Measurements from ENCODE around the gene SLC4A9.

SLC4A9 gene

DNA sequence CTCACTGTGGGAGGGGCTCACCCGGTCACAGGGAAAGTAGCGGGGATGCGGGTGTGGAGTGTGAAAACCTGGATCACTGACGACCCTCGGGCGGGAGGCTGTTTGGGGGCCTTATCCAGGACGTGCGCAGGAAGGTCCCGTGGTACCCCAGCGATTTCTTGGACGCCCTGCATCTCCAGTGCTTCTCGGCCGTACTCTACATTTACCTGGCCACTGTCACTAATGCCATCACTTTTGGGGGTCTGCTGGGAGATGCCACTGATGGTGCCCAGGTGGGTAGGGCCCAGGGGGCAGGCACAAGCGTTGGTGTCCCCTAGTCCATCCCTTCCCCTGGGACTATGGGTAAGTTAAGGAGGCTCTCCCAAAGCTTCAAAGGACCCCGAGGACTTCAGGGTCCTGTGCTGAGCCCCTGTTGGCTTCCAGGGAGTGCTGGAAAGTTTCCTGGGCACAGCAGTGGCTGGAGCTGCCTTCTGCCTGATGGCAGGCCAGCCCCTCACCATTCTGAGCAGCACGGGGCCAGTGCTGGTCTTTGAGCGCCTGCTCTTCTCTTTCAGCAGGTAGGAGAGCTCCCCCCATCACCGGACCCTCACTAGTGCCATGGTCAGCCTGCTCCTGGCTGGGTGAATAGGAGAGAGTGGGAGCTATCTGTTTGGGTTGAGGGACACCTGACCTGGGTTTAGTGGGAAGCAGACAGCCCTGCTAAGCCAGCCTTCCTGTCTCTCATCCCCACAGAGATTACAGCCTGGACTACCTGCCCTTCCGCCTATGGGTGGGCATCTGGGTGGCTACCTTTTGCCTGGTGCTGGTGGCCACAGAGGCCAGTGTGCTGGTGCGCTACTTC is 3.9 kb downstream of the SLC4A9 start:
- no peak for DNase-seq

DNA sequence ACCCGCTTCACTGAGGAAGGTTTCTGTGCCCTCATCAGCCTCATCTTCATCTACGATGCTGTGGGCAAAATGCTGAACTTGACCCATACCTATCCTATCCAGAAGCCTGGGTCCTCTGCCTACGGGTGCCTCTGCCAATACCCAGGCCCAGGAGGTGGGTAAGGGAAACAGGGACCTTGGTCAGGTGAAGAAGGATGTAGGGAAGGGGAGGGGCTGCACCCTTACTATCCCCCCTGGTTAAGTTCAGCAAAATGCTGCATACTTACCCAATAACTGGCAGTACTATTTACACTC is 4.4 kb downstream of the SLC4A9 start:
- no peak for DNase-seq

DNA sequence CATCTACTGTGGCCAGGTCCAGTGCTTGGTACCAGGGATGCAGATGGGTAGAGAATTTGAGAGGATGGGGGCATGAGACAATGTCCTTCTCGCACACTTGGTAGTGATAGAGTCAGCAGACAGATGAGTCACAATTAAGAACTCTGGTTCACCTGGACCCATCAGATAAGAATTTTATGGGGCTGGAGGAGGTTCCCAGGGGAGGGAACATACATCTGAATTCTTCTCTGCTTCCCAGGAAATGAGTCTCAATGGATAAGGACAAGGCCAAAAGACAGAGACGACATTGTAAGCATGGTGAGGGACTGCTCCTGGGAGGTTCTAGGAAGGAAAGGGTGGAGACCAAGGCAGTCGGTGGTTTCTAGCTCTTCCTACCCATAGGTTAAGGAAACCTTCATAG is 5.3 kb downstream of the SLC4A9 start:
- DNase-seq: no peak

DNA sequence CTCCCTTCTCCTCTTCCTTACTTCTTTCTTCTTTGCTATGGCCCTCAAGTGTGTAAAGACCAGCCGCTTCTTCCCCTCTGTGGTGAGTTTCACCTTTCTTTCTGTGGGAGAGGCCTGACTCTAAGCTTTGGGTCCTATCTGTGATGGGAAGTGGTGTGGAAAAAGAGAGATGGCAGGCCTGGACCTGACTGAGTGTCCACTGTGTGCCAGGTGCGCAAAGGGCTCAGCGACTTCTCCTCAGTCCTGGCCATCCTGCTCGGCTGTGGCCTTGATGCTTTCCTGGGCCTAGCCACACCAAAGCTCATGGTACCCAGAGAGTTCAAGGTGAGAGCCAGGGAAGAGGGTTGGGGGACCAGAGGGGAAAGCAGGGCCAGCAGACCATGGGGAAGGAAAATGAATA is 5.9 kb downstream of the SLC4A9 start:
- no peak for DNase-seq

- DNase-seq: no peak
Measured at GRCh38 chr5:140366589-140367255, 6.7 kb downstream of the SLC4A9 start.

DNA sequence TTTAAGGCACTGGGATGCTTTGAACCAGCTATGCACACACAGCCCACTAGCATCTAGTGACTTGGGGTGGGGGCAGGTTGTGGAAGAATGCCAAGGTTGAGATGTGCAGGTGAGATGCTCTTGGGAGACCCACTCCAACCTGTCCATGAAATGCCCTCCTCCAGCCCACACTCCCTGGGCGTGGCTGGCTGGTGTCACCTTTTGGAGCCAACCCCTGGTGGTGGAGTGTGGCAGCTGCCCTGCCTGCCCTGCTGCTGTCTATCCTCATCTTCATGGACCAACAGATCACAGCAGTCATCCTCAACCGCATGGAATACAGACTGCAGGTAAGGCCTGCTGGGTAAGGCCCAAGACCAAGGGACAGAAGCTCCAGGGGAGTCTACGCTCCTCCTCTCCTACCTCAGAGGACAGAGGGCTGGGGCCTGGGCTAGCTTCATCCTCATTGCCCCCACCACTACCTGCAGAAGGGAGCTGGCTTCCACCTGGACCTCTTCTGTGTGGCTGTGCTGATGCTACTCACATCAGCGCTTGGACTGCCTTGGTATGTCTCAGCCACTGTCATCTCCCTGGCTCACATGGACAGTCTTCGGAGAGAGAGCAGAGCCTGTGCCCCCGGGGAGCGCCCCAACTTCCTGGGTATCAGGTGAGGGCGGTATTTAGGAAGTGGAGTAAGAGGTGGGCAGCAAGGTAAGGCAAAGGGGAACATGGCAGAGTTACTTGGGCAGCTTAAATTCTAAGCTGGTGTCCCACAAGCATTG is 7.4 kb downstream of the SLC4A9 start:
- DNase-seq: no peak

GRCh38 chr5:140371356-140372151 is 11.6 kb downstream of the SLC4A9 start:
- no peak for DNase-seq

- peak; percentile 8 for DNase-seq
Measured at GRCh38 chr5:140372971-140373487, 13.0 kb downstream of the SLC4A9 start.

DNA sequence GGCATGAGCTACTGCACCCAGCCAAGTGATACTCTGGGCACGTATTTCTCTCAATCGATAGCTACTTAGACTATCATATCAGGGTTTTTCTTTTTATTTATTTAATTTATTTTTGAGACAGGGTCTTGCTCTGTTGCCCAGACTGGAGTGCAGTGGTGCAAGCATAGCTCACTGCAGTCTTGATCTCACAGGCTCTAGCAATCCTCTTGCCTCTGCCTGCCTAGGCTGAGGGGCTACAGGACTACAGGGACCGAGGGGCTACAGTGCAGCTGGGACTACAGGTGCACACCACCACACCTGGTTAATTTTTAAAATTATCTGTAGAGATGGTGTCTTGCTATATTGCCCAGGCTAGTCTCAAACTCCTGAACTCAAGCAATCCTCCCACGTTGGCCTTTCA is 21.4 kb downstream of the SLC4A9 start:
- no peak for DNase-seq

- DNase-seq: no peak
Measured at GRCh38 chr5:140381972-140382371, 22.0 kb downstream of the SLC4A9 start.

DNA sequence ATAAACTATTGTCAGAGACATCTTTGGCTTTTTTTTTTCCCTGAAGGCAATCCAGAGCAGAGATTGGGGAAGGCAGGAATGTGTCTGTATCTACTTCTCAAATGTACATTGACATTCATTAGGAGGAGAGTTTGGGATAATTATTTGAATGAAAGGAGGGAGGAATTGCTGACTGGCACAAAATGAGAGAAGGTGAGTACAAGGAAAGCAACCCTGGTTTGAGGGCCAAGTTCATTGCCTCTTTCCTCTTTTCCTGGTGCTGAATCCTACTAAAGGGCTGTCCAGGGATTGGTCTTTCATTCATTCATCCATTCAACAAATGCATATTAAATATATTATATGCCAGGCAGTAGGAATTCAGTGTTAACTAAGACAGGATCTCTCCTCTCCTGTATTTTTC is 22.9 kb downstream of the SLC4A9 start:
- no peak for DNase-seq

GRCh38 chr5:140383300-140383699 is 23.3 kb downstream of the SLC4A9 start:
- DNase-seq: no peak

- DNase-seq: no peak
Measured at GRCh38 chr5:140388052-140388451, 28.1 kb downstream of the SLC4A9 start.

DNA sequence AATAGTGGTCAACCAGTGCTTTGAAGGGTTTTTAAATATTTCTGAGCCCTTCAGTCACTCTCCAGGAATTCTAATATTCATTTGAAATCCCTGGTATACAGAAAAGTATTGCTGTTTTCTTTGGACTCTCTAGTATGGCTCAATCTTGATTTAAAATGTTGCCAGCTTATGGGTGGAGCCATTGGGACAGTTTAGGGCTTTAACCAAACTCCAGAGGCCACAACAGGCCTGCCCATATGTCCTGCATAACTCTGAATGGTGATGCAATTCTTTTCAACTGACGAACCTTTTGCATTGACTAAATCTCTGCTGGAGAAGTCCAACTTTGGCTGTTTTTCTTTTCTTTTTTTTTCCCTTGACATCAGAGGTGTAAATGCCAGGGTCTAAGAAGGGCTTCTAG is 31.3 kb downstream of the SLC4A9 start:
- no peak for DNase-seq

DNA sequence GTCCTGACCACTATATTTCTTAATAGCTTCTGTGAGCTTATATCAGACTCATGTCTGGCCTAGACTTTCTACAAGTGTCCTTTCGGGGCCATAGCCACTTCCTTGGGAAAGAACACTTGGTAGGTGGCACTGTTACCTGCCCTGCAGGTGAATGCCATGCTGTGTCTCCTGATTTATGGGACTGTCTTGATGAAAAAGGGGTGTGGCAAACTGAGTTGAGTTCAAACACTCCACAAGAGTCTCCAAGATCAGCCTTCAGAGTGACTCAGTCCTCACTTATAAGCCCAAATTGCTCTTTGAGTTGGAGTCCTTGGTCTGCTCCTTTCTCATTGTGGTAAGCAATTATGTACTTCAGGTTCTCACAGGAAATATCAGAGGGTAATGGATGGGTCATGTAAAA is 31.7 kb downstream of the SLC4A9 start:
- no peak for DNase-seq

- DNase-seq: no peak
Measured at GRCh38 chr5:140393738-140394137, 33.7 kb downstream of the SLC4A9 start.

GRCh38 chr5:140398379-140398811 is 38.4 kb downstream of the SLC4A9 start:
- no peak for DNase-seq

- DNase-seq: no peak
Measured at GRCh38 chr5:140399979-140400729, 40.2 kb downstream of the SLC4A9 start.

GRCh38 chr5:140400730-140401361 is 40.9 kb downstream of the SLC4A9 start:
- DNase-seq: peak; percentile 87

DNA sequence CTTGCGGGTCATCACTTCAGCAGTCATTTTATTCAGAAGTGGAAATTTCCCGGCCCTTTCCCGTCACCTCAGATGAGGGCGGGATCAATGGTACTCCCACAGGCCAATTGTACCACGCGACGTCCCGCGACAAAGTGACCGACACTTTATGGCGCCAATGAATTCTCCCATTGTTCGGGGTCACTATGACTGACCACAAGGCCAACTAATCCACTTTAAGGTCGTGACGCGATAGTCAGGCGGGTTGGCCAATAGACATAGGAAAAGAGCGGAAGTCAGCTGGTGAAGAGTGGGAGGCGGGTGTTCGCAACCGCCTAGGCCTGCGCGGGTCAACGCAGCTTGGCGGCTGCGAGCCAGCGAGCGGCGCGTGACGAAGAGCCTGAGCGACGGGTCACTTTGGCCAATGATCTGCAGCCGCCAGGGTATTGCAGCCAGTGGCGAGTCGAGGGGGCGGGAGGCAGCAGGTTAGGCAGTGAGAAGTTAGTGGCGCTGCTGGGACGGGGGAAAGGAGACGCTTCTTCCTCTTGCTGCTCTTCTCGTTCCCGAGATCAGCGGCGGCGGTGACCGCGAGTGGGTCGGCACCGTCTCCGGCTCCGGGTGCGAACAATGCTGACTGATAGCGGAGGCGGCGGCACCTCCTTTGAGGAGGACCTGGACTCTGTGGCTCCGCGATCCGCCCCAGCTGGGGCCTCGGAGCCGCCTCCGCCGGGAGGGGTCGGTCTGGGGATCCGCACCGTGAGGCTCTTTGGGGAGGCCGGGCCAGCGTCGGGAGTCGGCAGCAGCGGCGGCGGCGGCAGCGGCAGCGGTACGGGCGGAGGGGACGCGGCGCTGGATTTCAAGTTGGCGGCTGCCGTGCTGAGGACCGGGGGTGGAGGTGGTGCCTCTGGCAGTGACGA is 41.6 kb downstream of the SLC4A9 start, which contains the start of gene ANKHD1:
Gene ANKHD1, plus strand, starts transcription at position 472 of the 896 bp plus-strand sequence. Its CDS starts 135 bp downstream, at position 607.
- DNase-seq: peak; percentile 98

Data from NCI-H1092 (cell line).